ENCODE results near the gene CDK6.

GRCh38 chr7:92798517-92799249, 37.7 kb downstream of the CDK6 start:
- TF ChIP-seq POLR2A (IDR thresholded peaks at IDR 0.05) (no peak), CTCF (IDR thresholded peaks at IDR 0.05) (no peak)

All from right lobe of liver (tissue), 4 donors.